Sigmoid colon (tissue), 4 donors: ENCODE measurements around the gene SURF1.

ENCODE experiments used
- POLR2A ChIP-seq, 2 donors: fragments of 450-650 bp; IDR thresholded peaks; one replicate each; pipeline ENCODE4 v1.6.1; 2016; ENCODE audit warnings: antibody characterized with exemption in 2 of 2, mild to moderate bottlenecking in 2 of 2, moderate library complexity in 2 of 2
- POLR2AphosphoS5 ChIP-seq, 4 donors: sonication (generic); formaldehyde crosslinking; IDR thresholded peaks; one replicate each; pipeline ENCODE4 v1.6.1; 2017; ENCODE audit warnings: antibody characterized with exemption in 4 of 4
- TF ChIP-seq, protein P1 (sequence below), 4 experiments: fragments of 450-650 bp in 3 of 4; fragments of 200-600 bp in 1 of 4; IDR thresholded peaks; one replicate each; pipeline ENCODE4 v1.5.1; 2016 to 2019; ENCODE audit warnings: antibody characterized with exemption in 4 of 4, mild to moderate bottlenecking in 3 of 4, moderate library complexity in 2 of 4

DNA sequence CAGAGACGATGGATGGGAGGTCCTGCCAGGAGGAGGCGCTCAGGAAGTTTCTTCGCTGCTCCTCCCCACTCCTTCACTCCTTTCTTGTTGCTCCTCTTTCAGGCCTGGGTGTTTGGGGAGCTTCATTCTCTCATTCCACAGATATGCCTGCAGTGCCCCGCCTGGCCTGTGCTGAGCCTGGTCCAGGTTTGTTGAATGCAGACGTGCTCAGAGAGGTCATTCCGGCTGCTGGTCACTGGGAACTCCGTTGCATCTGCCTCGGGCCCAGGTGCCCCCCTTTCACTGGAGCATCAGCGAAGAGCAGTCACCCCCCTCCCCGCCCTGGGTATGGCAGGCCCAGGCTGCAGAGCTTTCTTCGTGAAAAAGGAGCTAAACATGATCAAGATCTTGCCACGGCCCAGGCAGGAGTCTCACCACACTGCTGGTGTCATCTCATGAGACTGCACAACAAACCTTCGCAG, 35.8 kb downstream of the SURF1 start:
- no peak for TF ChIP-seq POLR2AphosphoS5 (IDR thresholded peaks at IDR 0.05)
- TF ChIP-seq, protein P1, sequence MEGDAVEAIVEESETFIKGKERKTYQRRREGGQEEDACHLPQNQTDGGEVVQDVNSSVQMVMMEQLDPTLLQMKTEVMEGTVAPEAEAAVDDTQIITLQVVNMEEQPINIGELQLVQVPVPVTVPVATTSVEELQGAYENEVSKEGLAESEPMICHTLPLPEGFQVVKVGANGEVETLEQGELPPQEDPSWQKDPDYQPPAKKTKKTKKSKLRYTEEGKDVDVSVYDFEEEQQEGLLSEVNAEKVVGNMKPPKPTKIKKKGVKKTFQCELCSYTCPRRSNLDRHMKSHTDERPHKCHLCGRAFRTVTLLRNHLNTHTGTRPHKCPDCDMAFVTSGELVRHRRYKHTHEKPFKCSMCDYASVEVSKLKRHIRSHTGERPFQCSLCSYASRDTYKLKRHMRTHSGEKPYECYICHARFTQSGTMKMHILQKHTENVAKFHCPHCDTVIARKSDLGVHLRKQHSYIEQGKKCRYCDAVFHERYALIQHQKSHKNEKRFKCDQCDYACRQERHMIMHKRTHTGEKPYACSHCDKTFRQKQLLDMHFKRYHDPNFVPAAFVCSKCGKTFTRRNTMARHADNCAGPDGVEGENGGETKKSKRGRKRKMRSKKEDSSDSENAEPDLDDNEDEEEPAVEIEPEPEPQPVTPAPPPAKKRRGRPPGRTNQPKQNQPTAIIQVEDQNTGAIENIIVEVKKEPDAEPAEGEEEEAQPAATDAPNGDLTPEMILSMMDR (IDR thresholded peaks at IDR 0.05), result no peak
- no peak for TF ChIP-seq POLR2A (IDR thresholded peaks at IDR 0.05)
